ENCODE measurements around the gene CENPV. TPM values are rescaled to one million over a fixed set of nuclear protein-coding genes. Genes with fewer than 3 reads are reported as not detected.

Gene CENPV
- total RNA-seq, 1 experiment from 2014 or later: 58.0 TPM

GRCh38 chr17:16294560-16294959, 58.7 kb downstream of the CENPV start:
- no peak overlapping the region for H3K27ac Mint-ChIP-seq (ENCODE audit: unreplicated experiment)
- DNase-seq: no peak
- H3K27me3 Mint-ChIP-seq (ENCODE audit: unreplicated experiment): no peaks in the 10 kb centered on the region
- no peak for TF ChIP-seq CTCF (IDR thresholded peaks at IDR 0.05; ENCODE audit: unreplicated experiment)
- intact Hi-C loops (cut with micrococcal nuclease; ENCODE audit: unreplicated experiment): no loop called here
- no peak overlapping the region for H3K4me3 Mint-ChIP-seq (ENCODE audit: low read depth, unreplicated experiment)
- no peaks in the 10 kb centered on the region for H3K36me3 Mint-ChIP-seq (ENCODE audit: insufficient read depth, unreplicated experiment)
- H3K9me3 Mint-ChIP-seq (ENCODE audit: low read depth, unreplicated experiment): no peaks in the 10 kb centered on the region
- BruUV-seq (replicated peaks): no TSS peak
- CTCF ChIA-PET: no interaction called here
- peaks cover 26% of the 10 kb centered on the region for H3K4me1 Mint-ChIP-seq (ENCODE audit: low read depth, unreplicated experiment)

DNA sequence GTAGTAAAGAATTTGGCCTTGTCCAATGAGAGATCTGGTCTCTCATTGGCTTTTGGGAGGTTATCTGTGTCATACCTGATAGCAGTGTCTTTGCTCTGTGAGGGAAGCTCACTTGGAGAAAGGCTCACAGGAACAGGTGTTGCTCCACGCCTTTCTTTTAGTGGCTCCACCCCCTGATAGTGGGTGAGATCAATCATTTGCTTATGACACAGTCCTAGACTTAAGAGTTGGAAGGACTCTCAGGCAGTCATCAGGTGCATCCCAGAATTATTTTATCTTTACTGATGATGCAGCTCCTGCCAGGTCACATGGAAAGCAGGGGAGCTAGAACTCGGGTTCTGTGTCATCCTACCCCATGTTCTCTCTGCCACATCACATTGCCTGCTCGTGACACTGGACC, 59.3 kb downstream of the CENPV start:
- no TSS peak for BruUV-seq (replicated peaks)
- no peaks in the 10 kb centered on the region for H3K36me3 Mint-ChIP-seq (ENCODE audit: insufficient read depth, unreplicated experiment)
- no peak for DNase-seq
- no peak overlapping the region for H3K27ac Mint-ChIP-seq (ENCODE audit: unreplicated experiment)
- H3K27me3 Mint-ChIP-seq (ENCODE audit: unreplicated experiment): no peaks in the 10 kb centered on the region
- peaks cover 26% of the 10 kb centered on the region for H3K4me1 Mint-ChIP-seq (ENCODE audit: low read depth, unreplicated experiment)
- intact Hi-C loops (cut with micrococcal nuclease; ENCODE audit: unreplicated experiment): no loop called here
- no peak overlapping the region for H3K4me3 Mint-ChIP-seq (ENCODE audit: low read depth, unreplicated experiment)
- no peaks in the 10 kb centered on the region for H3K9me3 Mint-ChIP-seq (ENCODE audit: low read depth, unreplicated experiment)
- CTCF ChIA-PET: no interaction called here
- no peak for TF ChIP-seq CTCF (IDR thresholded peaks at IDR 0.05; ENCODE audit: unreplicated experiment)

Other genes with a start within 250 kb of the CENPV start
- gene NCOR1, start 137.9 kb downstream of the CENPV start, total RNA-seq (2022): 84.0 and 91.4 TPM in 2 replicates
- 16.0 and 17.9 TPM in 2 replicates for gene PIGL, start 136.3 kb downstream of the CENPV start, total RNA-seq (2022)
- gene UBB, start 27.6 kb upstream of the CENPV start, total RNA-seq (2022): 973 and 1,004 TPM in 2 replicates
- gene TRPV2, start 62.1 kb upstream of the CENPV start, total RNA-seq (2022): 0.87 and 1.0 TPM in 2 replicates
- 3.0 and 3.3 TPM in 2 replicates for gene LRRC75A, start 138.7 kb upstream of the CENPV start, total RNA-seq (2022)
- not detected in 2 replicates for gene ZNF287, start 215.7 kb upstream of the CENPV start, total RNA-seq (2022)

Data from Calu3 (cell line).